ENCODE results near the gene GORASP2. TPM values are rescaled to one million over a fixed set of nuclear protein-coding genes. Genes with fewer than 3 reads are reported as not detected.

Gene GORASP2
- total and polyA plus RNA-seq, 2 donors from 2014 or later, result 40.4 to 70.4 TPM

DNA sequence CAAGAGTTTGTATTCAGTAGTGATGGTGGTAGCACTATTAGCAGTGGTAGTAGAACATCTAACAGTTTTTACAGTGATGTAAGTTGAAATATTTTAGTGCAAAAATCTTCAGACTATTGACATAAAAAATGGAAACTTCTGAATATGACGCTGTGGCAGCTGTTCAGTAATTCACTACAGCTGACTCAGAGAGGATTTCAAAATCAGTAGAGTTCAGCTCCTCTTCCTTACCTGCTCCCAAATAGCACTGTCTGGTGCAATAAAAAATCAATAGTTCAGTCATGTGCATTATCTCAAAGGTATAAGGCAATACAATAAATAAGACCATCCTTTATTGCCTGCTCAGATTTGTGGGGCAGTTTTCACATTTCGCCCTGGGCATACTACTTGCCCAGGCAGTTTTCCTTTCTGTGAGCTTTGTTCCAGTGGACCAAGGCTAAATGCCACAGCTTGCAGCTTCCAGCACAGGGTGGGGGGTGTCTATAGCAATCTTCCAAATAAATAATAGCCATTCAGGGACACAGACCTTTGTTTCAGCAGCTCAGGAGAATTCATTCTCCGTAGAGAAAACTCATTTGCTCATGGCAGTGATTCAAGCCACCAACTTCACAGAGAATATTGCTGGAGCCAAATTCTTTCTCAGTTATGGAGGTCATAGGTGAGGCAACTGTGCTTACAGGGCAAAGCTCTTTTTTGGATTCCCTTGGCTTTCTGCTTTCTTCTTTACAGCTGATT lies 33.9 kb upstream of the GORASP2 start:
- H3K36me3 ChIP-seq (ENCODE audit: control insufficient read depth in 2 of 3, insufficient read depth in 3 of 3, low read length in 3 of 3), result no peaks in the 10 kb centered on the region
- H3K27ac ChIP-seq (ENCODE audit: low read depth in 2 of 2, low read length in 2 of 2), result no peak overlapping the region
- intact Hi-C loops (cut with DNase I), result no loop called here
- no peaks in the 10 kb centered on the region for H3K9me3 ChIP-seq (ENCODE audit: control insufficient read depth in 2 of 3, insufficient read depth in 1 of 3, low read length in 3 of 3)
- H3K4me1 ChIP-seq (ENCODE audit: control insufficient read depth in 2 of 3, insufficient read depth in 2 of 3, low read depth in 1 of 3, low read length in 3 of 3), result no peaks in the 10 kb centered on the region
- H3K9ac ChIP-seq (ENCODE audit: low read length in 3 of 3), result no peak overlapping the region
- FAIRE-seq (no peak), DNase-seq (no peak)
- TF ChIP-seq, protein P1, sequence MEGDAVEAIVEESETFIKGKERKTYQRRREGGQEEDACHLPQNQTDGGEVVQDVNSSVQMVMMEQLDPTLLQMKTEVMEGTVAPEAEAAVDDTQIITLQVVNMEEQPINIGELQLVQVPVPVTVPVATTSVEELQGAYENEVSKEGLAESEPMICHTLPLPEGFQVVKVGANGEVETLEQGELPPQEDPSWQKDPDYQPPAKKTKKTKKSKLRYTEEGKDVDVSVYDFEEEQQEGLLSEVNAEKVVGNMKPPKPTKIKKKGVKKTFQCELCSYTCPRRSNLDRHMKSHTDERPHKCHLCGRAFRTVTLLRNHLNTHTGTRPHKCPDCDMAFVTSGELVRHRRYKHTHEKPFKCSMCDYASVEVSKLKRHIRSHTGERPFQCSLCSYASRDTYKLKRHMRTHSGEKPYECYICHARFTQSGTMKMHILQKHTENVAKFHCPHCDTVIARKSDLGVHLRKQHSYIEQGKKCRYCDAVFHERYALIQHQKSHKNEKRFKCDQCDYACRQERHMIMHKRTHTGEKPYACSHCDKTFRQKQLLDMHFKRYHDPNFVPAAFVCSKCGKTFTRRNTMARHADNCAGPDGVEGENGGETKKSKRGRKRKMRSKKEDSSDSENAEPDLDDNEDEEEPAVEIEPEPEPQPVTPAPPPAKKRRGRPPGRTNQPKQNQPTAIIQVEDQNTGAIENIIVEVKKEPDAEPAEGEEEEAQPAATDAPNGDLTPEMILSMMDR (IDR thresholded peaks at IDR 0.05; ENCODE audit: borderline replicate concordance, extremely low read depth, insufficient read depth), result no peak
- H3K27me3 ChIP-seq (ENCODE audit: control insufficient read depth, insufficient read depth, low read length), result no peaks in the 10 kb centered on the region
- no peak overlapping the region for H3K4me3 ChIP-seq (ENCODE audit: low read length in 3 of 3)

DNA sequence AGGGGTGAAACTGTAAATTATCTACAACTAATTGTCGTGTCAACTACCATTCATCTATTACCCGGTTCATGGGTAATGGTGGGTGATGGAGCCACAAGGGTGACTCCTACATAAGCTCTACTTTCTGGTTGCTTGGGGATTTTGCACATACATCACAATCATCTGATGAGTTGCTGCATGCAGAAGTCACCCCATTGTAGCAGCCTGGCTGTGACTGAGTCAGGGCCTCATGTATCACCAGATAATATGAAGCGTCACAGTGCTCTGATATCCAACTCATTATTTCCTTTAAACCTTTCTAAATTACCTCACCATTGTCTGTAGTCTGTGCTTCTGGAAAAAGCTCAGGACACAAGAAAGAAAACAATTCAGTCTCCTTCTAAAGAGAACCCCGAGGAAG lies 32.4 kb upstream of the GORASP2 start:
- no peak overlapping the region for H3K4me3 ChIP-seq (ENCODE audit: low read length in 3 of 3)
- no peak overlapping the region for H3K27ac ChIP-seq (ENCODE audit: low read depth in 2 of 2, low read length in 2 of 2)
- H3K4me1 ChIP-seq (ENCODE audit: control insufficient read depth in 2 of 3, insufficient read depth in 2 of 3, low read depth in 1 of 3, low read length in 3 of 3), result no peaks in the 10 kb centered on the region
- H3K27me3 ChIP-seq (ENCODE audit: control insufficient read depth, insufficient read depth, low read length), result no peaks in the 10 kb centered on the region
- FAIRE-seq, result no peak
- no peaks in the 10 kb centered on the region for H3K36me3 ChIP-seq (ENCODE audit: control insufficient read depth in 2 of 3, insufficient read depth in 3 of 3, low read length in 3 of 3)
- intact Hi-C loops (cut with DNase I), result no loop called here
- TF ChIP-seq, protein P1 (IDR thresholded peaks at IDR 0.05; ENCODE audit: borderline replicate concordance, extremely low read depth, insufficient read depth), result no peak
- H3K9ac ChIP-seq (ENCODE audit: low read length in 3 of 3), result no peak overlapping the region
- no peaks in the 10 kb centered on the region for H3K9me3 ChIP-seq (ENCODE audit: control insufficient read depth in 2 of 3, insufficient read depth in 1 of 3, low read length in 3 of 3)
- DNase-seq, result no peak

DNA sequence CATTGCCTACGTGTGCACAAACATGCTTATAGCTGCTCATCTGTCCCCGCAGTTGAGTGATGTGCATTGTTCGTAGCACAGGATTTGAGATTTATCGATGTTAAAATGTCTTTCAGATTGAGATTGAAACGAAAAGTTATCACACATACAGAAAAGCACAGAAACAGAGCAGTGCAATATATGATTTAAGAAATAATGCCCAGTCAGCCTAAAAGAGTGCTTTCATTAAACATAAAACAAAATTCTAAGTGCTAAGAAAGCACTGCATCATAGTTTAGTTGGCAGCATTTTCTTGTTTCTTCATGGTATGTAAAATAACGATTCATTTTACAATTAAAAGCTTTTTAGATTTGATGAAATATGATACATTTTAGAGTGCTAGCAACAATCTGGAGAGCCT lies 31.9 kb upstream of the GORASP2 start:
- Histone ChIP-seq H3K4me3 (ENCODE audit: low read length in 3 of 3) (no peak overlapping the region), H3K9me3 (ENCODE audit: control insufficient read depth in 2 of 3, insufficient read depth in 1 of 3, low read length in 3 of 3) (no peaks in the 10 kb centered on the region), H3K27me3 (ENCODE audit: control insufficient read depth, insufficient read depth, low read length) (no peaks in the 10 kb centered on the region), H3K27ac (ENCODE audit: low read depth in 2 of 2, low read length in 2 of 2) (no peak overlapping the region), H3K9ac (ENCODE audit: low read length in 3 of 3) (no peak overlapping the region), H3K36me3 (ENCODE audit: control insufficient read depth in 2 of 3, insufficient read depth in 3 of 3, low read length in 3 of 3) (no peaks in the 10 kb centered on the region), H3K4me1 (ENCODE audit: control insufficient read depth in 2 of 3, insufficient read depth in 2 of 3, low read depth in 1 of 3, low read length in 3 of 3) (no peaks in the 10 kb centered on the region)
- DNase-seq (no peak), FAIRE-seq (no peak)
- intact Hi-C loops (cut with DNase I), result no loop called here
- TF ChIP-seq, protein P1 (IDR thresholded peaks at IDR 0.05; ENCODE audit: borderline replicate concordance, extremely low read depth, insufficient read depth), result no peak

All from kidney (tissue), 14 donors.